Trophoblast cell (in vitro differentiated cells and primary cell): ENCODE results near the gene CASQ2.

Experiments used
- DNase-seq, 2 donors: peaks; one replicate each; pipeline ENCODE4 v3.0.0-alpha.2; 2016
- H2AFZ ChIP-seq: 2 replicates; pipeline ENCODE4 v1.6.1; 2013; ENCODE audit warnings: low read length, moderate library complexity, mild to moderate bottlenecking; ENCODE audit not compliant: insufficient read depth, poor library complexity
- H2AK5ac ChIP-seq: 2 replicates; pipeline ENCODE4 v1.6.1; 2013; ENCODE audit warnings: mild to moderate bottlenecking, low read length
- H2BK120ac ChIP-seq: 2 replicates; pipeline ENCODE4 v1.6.1; 2013; ENCODE audit warnings: low read length, mild to moderate bottlenecking, moderate library complexity; ENCODE audit not compliant: insufficient read depth, poor library complexity
- H2BK12ac ChIP-seq: 2 replicates; pipeline ENCODE4 v1.6.1; 2013; ENCODE audit warnings: mild to moderate bottlenecking, low read length, moderate library complexity
- H2BK5ac ChIP-seq: 2 replicates; pipeline ENCODE4 v1.6.1; 2013; ENCODE audit warnings: low read length, low read depth, moderate library complexity, mild to moderate bottlenecking; ENCODE audit not compliant: poor library complexity
- H3K14ac ChIP-seq: 2 replicates; pipeline ENCODE4 v1.6.1; 2013; ENCODE audit warnings: mild to moderate bottlenecking, low read length
- H3K18ac ChIP-seq: 2 replicates; pipeline ENCODE4 v1.6.1; 2013; ENCODE audit warnings: mild to moderate bottlenecking, low read length
- H3K23ac ChIP-seq: 2 replicates; pipeline ENCODE4 v1.6.1; 2013; ENCODE audit warnings: low read length
- H3K27ac ChIP-seq: 2 replicates; pipeline ENCODE4 v1.5.1; 2013; ENCODE audit warnings: low read depth, mild to moderate bottlenecking, inconsistent platforms, low read length, moderate library complexity
- H3K27me3 ChIP-seq: 2 replicates; pipeline ENCODE4 v1.6.1; 2013; ENCODE audit warnings: inconsistent platforms, mild to moderate bottlenecking, low read length, moderate library complexity; ENCODE audit not compliant: insufficient read depth
- H3K36me3 ChIP-seq, 2 experiments: 1 replicate in 1 of 2; 2 replicates in 1 of 2; pipeline ENCODE4 v1.6.1; 2013; ENCODE audit warnings: low read length in 2 of 2, mild to moderate bottlenecking in 2 of 2, moderate library complexity in 1 of 2; ENCODE audit not compliant: insufficient read depth in 2 of 2, control insufficient read depth in 1 of 2
- H3K4ac ChIP-seq: 2 replicates; pipeline ENCODE4 v1.6.1; 2013; ENCODE audit warnings: low read depth, mild to moderate bottlenecking, low read length, moderate library complexity
- H3K4me1 ChIP-seq, 2 experiments: 1 replicate in 1 of 2; 2 replicates in 1 of 2; pipeline ENCODE4 v1.6.1; 2013; ENCODE audit warnings: low read length in 2 of 2, mild to moderate bottlenecking in 2 of 2, moderate library complexity in 1 of 2; ENCODE audit not compliant: insufficient read depth in 2 of 2, control insufficient read depth in 1 of 2
- H3K4me2 ChIP-seq: 2 replicates; pipeline ENCODE4 v1.6.1; 2013; ENCODE audit warnings: inconsistent platforms, mild to moderate bottlenecking, low read length, moderate library complexity
- H3K4me3 ChIP-seq: 2 replicates; pipeline ENCODE4 v1.5.1; 2013; ENCODE audit warnings: mild to moderate bottlenecking, low read depth, low read length, inconsistent platforms
- H3K79me1 ChIP-seq: one replicate; pipeline ENCODE4 v1.6.1; 2013; ENCODE audit warnings: low read length
- H3K79me2 ChIP-seq: 2 replicates; pipeline ENCODE4 v1.6.1; 2013; ENCODE audit warnings: low read length, mild to moderate bottlenecking; ENCODE audit not compliant: control insufficient read depth, insufficient read depth, poor library complexity
- H3K9ac ChIP-seq: 2 replicates; pipeline ENCODE4 v1.6.1; 2013; ENCODE audit warnings: mild to moderate bottlenecking, low read length
- H3K9me3 ChIP-seq: 2 replicates; pipeline ENCODE4 v1.6.1; 2013; ENCODE audit warnings: low read depth, mild to moderate bottlenecking, control low read depth, inconsistent platforms, low read length; ENCODE audit not compliant: insufficient read depth
- H4K12ac ChIP-seq: 2 replicates; pipeline ENCODE4 v1.6.1; 2013; ENCODE audit warnings: low read depth, mild to moderate bottlenecking, low read length, moderate library complexity
- H4K8ac ChIP-seq: 2 replicates; pipeline ENCODE4 v1.6.1; 2013; ENCODE audit warnings: low read depth, mild to moderate bottlenecking, low read length, moderate library complexity
- H4K91ac ChIP-seq: one replicate; pipeline ENCODE4 v1.6.1; 2013; ENCODE audit warnings: low read depth, mild to moderate bottlenecking, low read length, moderate library complexity
- WGBS: extraction: QIAGEN DNeasy Blood & Tissue Kit; methylation state at CpG from one replicate; pipeline ENCODE4 v1.1.7; 2013; ENCODE audit warnings: missing lambda C conversion rate; ENCODE audit not compliant: insufficient read length, insufficient coverage; ENCODE audit errors: extremely low coverage; 5-methylcytosine and 5-hydroxymethylcytosine counted together

CASQ2 gene

DNA sequence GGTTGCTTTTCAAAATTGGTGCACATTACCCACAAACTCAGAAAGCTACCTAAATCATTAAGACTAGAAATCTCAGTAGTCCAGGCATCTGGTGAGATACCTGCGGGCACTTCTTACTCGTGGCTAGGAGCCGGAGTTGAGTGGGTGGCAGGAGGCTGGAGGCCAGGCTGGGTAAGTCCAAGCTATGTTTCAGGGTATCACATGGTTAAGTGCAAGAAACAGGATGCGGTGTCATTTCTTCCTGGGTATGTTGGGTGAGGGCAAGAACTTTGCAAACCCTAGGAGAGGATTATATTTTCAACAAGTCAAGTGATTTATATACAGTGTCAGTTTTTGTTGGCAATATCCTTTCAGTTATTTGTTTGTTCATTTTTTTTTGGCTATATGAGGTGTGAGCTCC lies 85.7 kb downstream of the CASQ2 start:
- Histone ChIP-seq H2BK120ac (no peak overlapping the region), H3K18ac (no peak overlapping the region), H3K4me2 (no peak overlapping the region), H3K4me1 (peaks cover 10 to 16% of the 10 kb centered on the region in 2 experiments), H3K4me3 (no peak overlapping the region), H3K9ac (no peak overlapping the region), H4K91ac (no peak overlapping the region), H4K8ac (no peak overlapping the region), H3K36me3 (peaks cover 24 to 26% of the 10 kb centered on the region in 2 experiments), H3K27me3 (no peaks in the 10 kb centered on the region), H3K9me3 (no peaks in the 10 kb centered on the region), H2BK5ac (no peak overlapping the region), H4K12ac (no peak overlapping the region), H2AK5ac (no peak overlapping the region), H3K79me2 (no peaks in the 10 kb centered on the region), H3K4ac (no peak overlapping the region), H3K27ac (no peak overlapping the region), H3K14ac (no peak overlapping the region), H3K23ac (no peak overlapping the region), H2AFZ (no peak overlapping the region), H3K79me1 (no peaks in the 10 kb centered on the region), H2BK12ac (no peak overlapping the region)
- no CpG with 5 or more reads among the region's 4 CpGs for WGBS
- DNase-seq = no peak

DNA sequence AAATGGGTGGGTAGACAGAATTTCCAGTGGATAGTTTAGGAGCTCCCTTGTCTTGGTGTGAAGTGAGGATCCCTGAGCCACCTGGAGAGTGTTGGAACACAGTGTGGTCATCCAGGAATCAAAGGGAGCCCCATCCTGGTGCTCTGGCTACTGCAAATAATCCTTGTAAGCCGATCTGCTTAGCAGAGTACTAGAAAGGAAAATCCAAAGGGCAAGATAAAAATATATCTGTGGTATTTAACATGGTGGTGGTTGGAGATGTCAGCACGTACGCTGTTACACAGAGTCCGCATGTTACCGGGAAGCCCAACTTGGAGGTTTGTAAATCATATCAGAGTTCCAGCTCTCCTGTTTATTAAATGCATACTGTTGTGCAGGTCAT lies 87.8 kb downstream of the CASQ2 start:
- peaks cover 18 to 29% of the 10 kb centered on the region in 2 experiments for H3K4me1 ChIP-seq
- no peak overlapping the region for H2BK5ac ChIP-seq
- H3K4me2 ChIP-seq = no peak overlapping the region
- H4K12ac ChIP-seq = no peak overlapping the region
- no peak overlapping the region for H2BK12ac ChIP-seq
- no peak overlapping the region for H2AFZ ChIP-seq
- H3K36me3 ChIP-seq = peaks cover 24 to 26% of the 10 kb centered on the region in 2 experiments
- no peak overlapping the region for H3K14ac ChIP-seq
- H3K9ac ChIP-seq = no peak overlapping the region
- H4K91ac ChIP-seq = no peak overlapping the region
- no peaks in the 10 kb centered on the region for H3K79me2 ChIP-seq
- H3K27me3 ChIP-seq = no peaks in the 10 kb centered on the region
- no peak overlapping the region for H3K18ac ChIP-seq
- no peak overlapping the region for H3K27ac ChIP-seq
- no peaks in the 10 kb centered on the region for H3K9me3 ChIP-seq
- no peak overlapping the region for H3K23ac ChIP-seq
- peaks cover 3% of the 10 kb centered on the region for H3K79me1 ChIP-seq
- DNase-seq = no peak
- H2BK120ac ChIP-seq = no peak overlapping the region
- no peak overlapping the region for H3K4ac ChIP-seq
- H3K4me3 ChIP-seq = no peak overlapping the region
- no peak overlapping the region for H4K8ac ChIP-seq
- no peak overlapping the region for H2AK5ac ChIP-seq
- WGBS = no CpG with 5 or more reads among the region's 5 CpGs

DNA sequence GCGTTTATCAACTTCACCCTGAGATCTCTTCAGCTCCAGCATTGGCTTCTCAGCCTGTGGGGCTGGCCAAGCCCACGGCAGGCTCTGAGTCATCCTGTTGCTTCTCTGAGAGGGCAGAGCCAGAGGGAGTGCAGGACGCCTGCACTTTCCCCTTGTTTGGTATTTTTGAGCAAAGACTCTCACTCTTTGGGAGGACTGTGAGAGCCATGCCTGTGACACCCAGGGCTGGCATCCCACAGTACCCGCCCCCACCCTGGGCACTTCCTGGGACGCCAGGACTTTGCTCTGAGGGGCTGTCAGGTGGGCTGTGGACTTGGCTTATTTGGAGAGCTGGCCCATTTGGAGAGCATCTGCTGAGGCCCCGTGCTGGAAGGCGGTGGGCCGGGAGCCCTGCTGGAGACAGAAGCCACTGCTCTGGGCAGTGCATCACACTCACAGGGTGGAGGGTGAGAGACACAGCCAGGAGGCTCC lies 89.3 kb downstream of the CASQ2 start:
- Histone ChIP-seq H3K9ac (no peak overlapping the region), H4K8ac (no peak overlapping the region), H3K4me3 (no peak overlapping the region), H3K4me1 (peaks cover 18 to 29% of the 10 kb centered on the region in 2 experiments), H2BK120ac (no peak overlapping the region), H4K12ac (peak overlapping the region; percentile 35), H4K91ac (no peak overlapping the region), H3K27me3 (no peaks in the 10 kb centered on the region), H3K9me3 (no peaks in the 10 kb centered on the region), H3K79me2 (no peaks in the 10 kb centered on the region), H2BK5ac (no peak overlapping the region), H3K27ac (peak overlapping the region; percentile 23), H3K23ac (no peak overlapping the region), H2AK5ac (no peak overlapping the region), H3K79me1 (peaks cover 3% of the 10 kb centered on the region), H3K4me2 (no peak overlapping the region), H2BK12ac (peak overlapping the region; percentile 5), H3K36me3 (peaks cover 12% of the 10 kb centered on the region in 2 experiments), H3K18ac (peak overlapping the region; percentile 33), H3K14ac (peak overlapping the region; percentile 9), H2AFZ (no peak overlapping the region), H3K4ac (no peak overlapping the region)
- WGBS = no CpG with 5 or more reads among the region's 8 CpGs
- DNase-seq = peak; percentile 25 to 54

DNA sequence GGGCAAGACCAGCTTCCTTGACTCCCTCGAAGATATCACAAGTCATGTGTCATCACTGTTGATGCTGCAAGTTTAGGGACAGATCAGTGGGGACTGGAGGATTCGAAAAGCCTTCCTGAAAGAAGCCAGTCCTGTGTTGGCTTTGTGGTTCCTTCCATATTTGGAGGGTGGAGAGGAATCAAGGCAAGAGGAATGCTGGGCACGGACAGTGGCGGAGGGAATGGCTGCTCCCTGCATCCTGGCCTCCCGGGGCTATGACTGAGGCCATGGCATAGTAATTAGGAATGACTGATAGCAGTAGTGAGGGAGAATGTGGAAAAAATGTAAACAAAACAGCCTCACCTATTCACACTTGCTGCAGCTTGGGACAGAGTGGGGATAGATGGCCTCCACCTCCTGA lies 90.4 kb downstream of the CASQ2 start:
- H4K8ac ChIP-seq = no peak overlapping the region
- H3K9ac ChIP-seq = no peak overlapping the region
- H3K4ac ChIP-seq = no peak overlapping the region
- H2AK5ac ChIP-seq = no peak overlapping the region
- H2BK12ac ChIP-seq = peak overlapping the region; percentile 2
- no peak overlapping the region for H3K14ac ChIP-seq
- H2BK5ac ChIP-seq = no peak overlapping the region
- H3K36me3 ChIP-seq = peaks cover 4 to 7% of the 10 kb centered on the region in 2 experiments
- no peak overlapping the region for H3K4me2 ChIP-seq
- no peak overlapping the region for H4K12ac ChIP-seq
- no peaks in the 10 kb centered on the region for H3K79me2 ChIP-seq
- H3K23ac ChIP-seq = no peak overlapping the region
- peaks cover 18 to 29% of the 10 kb centered on the region in 2 experiments for H3K4me1 ChIP-seq
- no peaks in the 10 kb centered on the region for H3K9me3 ChIP-seq
- no peak overlapping the region for H3K4me3 ChIP-seq
- H3K27me3 ChIP-seq = no peaks in the 10 kb centered on the region
- no peak overlapping the region for H2BK120ac ChIP-seq
- peak overlapping the region; percentile 33 for H4K91ac ChIP-seq
- no peak overlapping the region for H3K18ac ChIP-seq
- DNase-seq = peak; percentile 27 to 45
- WGBS = no CpG with 5 or more reads among the region's 5 CpGs
- H2AFZ ChIP-seq = no peak overlapping the region
- H3K79me1 ChIP-seq = peaks cover 3% of the 10 kb centered on the region
- H3K27ac ChIP-seq = peak overlapping the region; percentile 15
